Measurements from ENCODE around the gene RBPJL. TPM values are rescaled to one million over a fixed set of nuclear protein-coding genes. Genes with fewer than 3 reads are reported as not detected.

The RBPJL gene
- total and polyA plus RNA-seq, 4 donors: not detected

- no peaks in the 10 kb centered on the region for H3K36me3 ChIP-seq (ENCODE audit: control insufficient read depth in 4 of 4, insufficient read depth in 3 of 4, low read depth in 1 of 4, low read length in 3 of 4)
- no peak overlapping the region for H3K9ac ChIP-seq (ENCODE audit: low read depth in 1 of 2, low read length in 2 of 2)
- peaks cover 0 to 5% (median 3%) of the 10 kb centered on the region in 4 donors for H3K27me3 ChIP-seq (ENCODE audit: control insufficient read depth in 4 of 4, insufficient read depth in 4 of 4, low read length in 3 of 4)
- no peak for DNase-seq (ENCODE audit: low spot score)
- TF ChIP-seq MAX (IDR thresholded peaks at IDR 0.05): no peak
- TF ChIP-seq REST (IDR thresholded peaks at IDR 0.05): no peak
- TF ChIP-seq JUND (IDR thresholded peaks at IDR 0.05): no peak
- TF ChIP-seq RAD21 (IDR thresholded peaks at IDR 0.05): no peak
- no peak for TF ChIP-seq CTCF (IDR thresholded peaks at IDR 0.05; ENCODE audit: low read depth, low read length, missing input control)
- TF ChIP-seq RXRA (IDR thresholded peaks at IDR 0.05): no peak
- no peak for TF ChIP-seq GABPA (IDR thresholded peaks at IDR 0.05 in 1 of 2, conservative IDR thresholded peaks at IDR 0.05 in 1 of 2)
- H3K27ac ChIP-seq (ENCODE audit: low read depth in 1 of 2, low read length in 2 of 2): no peak overlapping the region
- H3K4me3 ChIP-seq (ENCODE audit: low read depth in 1 of 3, low read length in 3 of 3): no peak overlapping the region
- no peaks in the 10 kb centered on the region for H3K9me3 ChIP-seq (ENCODE audit: control insufficient read depth in 4 of 4, low read length in 3 of 4)
- peaks cover 0 to 4% (median 0%) of the 10 kb centered on the region in 4 donors for H3K4me1 ChIP-seq (ENCODE audit: control insufficient read depth in 4 of 4, insufficient read depth in 4 of 4, low read length in 3 of 4)
- WGBS: 72% methylated on average over 4 of the region's 4 CpGs
Measured at GRCh38 chr20:45305262-45305661, 1.4 kb upstream of the RBPJL start.

GRCh38 chr20:45307076-45307640 lies 518 bp downstream of the RBPJL start:
- H3K4me1 ChIP-seq (ENCODE audit: control insufficient read depth in 4 of 4, insufficient read depth in 4 of 4, low read length in 3 of 4): peaks cover 0 to 6% (median 2%) of the 10 kb centered on the region in 4 donors
- H3K9ac ChIP-seq (ENCODE audit: low read depth in 1 of 2, low read length in 2 of 2): no peak overlapping the region
- H3K27ac ChIP-seq (ENCODE audit: low read depth in 1 of 2, low read length in 2 of 2): no peak overlapping the region
- no peak for DNase-seq (ENCODE audit: low spot score)
- H3K9me3 ChIP-seq (ENCODE audit: control insufficient read depth in 4 of 4, low read length in 3 of 4): no peaks in the 10 kb centered on the region
- TF ChIP-seq HNF4G (IDR thresholded peaks at IDR 0.05) (no peak), HNF4A (conservative IDR thresholded peaks at IDR 0.05) (no peak), YY1 (IDR thresholded peaks at IDR 0.05) (no peak)
- 61% methylated on average over 16 of the region's 16 CpGs for WGBS
- no peaks in the 10 kb centered on the region for H3K36me3 ChIP-seq (ENCODE audit: control insufficient read depth in 4 of 4, insufficient read depth in 3 of 4, low read depth in 1 of 4, low read length in 3 of 4)
- no peak overlapping the region for H3K4me3 ChIP-seq (ENCODE audit: low read depth in 1 of 3, low read length in 3 of 3)
- H3K27me3 ChIP-seq (ENCODE audit: control insufficient read depth in 4 of 4, insufficient read depth in 4 of 4, low read length in 3 of 4): peaks cover 0 to 5% (median 5%) of the 10 kb centered on the region in 4 donors

GRCh38 chr20:45308117-45308778 lies 1.6 kb downstream of the RBPJL start, which contains the start of gene MATN4:
MATN4 (minus strand) TSS chr20:45308299; CDS start chr20:45305582, 2,717 bp downstream.
- WGBS: 49% methylated on average over 20 of the region's 20 CpGs
- Histone ChIP-seq H3K4me3 (ENCODE audit: low read depth in 1 of 3, low read length in 3 of 3) (no peak within 1 kb of the TSS), H3K36me3 (ENCODE audit: control insufficient read depth in 4 of 4, insufficient read depth in 3 of 4, low read depth in 1 of 4, low read length in 3 of 4) (no peaks in the 10 kb centered on the region), H3K27me3 (ENCODE audit: control insufficient read depth in 4 of 4, insufficient read depth in 4 of 4, low read length in 3 of 4) (peaks cover 0 to 6% (median 5%) of the 10 kb centered on the region in 4 donors), H3K9me3 (ENCODE audit: control insufficient read depth in 4 of 4, low read length in 3 of 4) (no peaks in the 10 kb centered on the region), H3K27ac (ENCODE audit: low read depth in 1 of 2, low read length in 2 of 2) (no peak within 1 kb of the TSS), H3K9ac (ENCODE audit: low read depth in 1 of 2, low read length in 2 of 2) (no peak within 1 kb of the TSS), H3K4me1 (ENCODE audit: control insufficient read depth in 4 of 4, insufficient read depth in 4 of 4, low read length in 3 of 4) (peaks cover 0 to 6% (median 2%) of the 10 kb centered on the region in 4 donors)
- no peak for DNase-seq (ENCODE audit: low spot score)
- TF ChIP-seq SP1 (IDR thresholded peaks at IDR 0.05) (no peak), HNF4G (IDR thresholded peaks at IDR 0.05) (no peak), HNF4A (conservative IDR thresholded peaks at IDR 0.05) (no peak), EGR1 (IDR thresholded peaks at IDR 0.05; ENCODE audit: low read depth in 2 of 2) (no peak), GABPA (IDR thresholded peaks at IDR 0.05 in 1 of 2, conservative IDR thresholded peaks at IDR 0.05 in 1 of 2) (no peak), CTCF (IDR thresholded peaks at IDR 0.05; ENCODE audit: low read depth, low read length, missing input control) (no peak), RAD21 (IDR thresholded peaks at IDR 0.05) (no peak), FOXA2 (IDR thresholded peaks at IDR 0.05) (no peak), YY1 (IDR thresholded peaks at IDR 0.05) (no peak), RXRA (IDR thresholded peaks at IDR 0.05) (no peak), TAF1 (conservative IDR thresholded peaks at IDR 0.05) (no peak), JUND (IDR thresholded peaks at IDR 0.05) (no peak)
